Mesendoderm (in vitro differentiated cells): Measurements from ENCODE around the gene KRTAP12-4.
A peak's percentile ranks its signal among the peaks of the same experiment; 100 is the strongest.
"Not testable (repeated sequence)": the region's sequence is repeated elsewhere in the genome, so short reads cannot be mapped to it uniquely, and the experiment has no call there.

Source experiments
- DNase-seq: peaks from one replicate; pipeline ENCODE4 v3.0.0; 2013
- H2AK5ac ChIP-seq: 2 replicates; pipeline ENCODE4 v1.6.1; 2013; ENCODE audit warnings: low read length, inconsistent platforms
- H2BK120ac ChIP-seq: 2 replicates; pipeline ENCODE4 v1.6.1; 2013; ENCODE audit warnings: low read depth, mild to moderate bottlenecking, low read length, moderate library complexity, mixed read lengths
- H2BK15ac ChIP-seq: replicated peaks from 2 replicates; pipeline ENCODE4 v1.6.1; 2013; ENCODE audit warnings: low read depth, mild to moderate bottlenecking, moderate library complexity
- H2BK5ac ChIP-seq: 2 replicates; pipeline ENCODE4 v1.6.1; 2013; ENCODE audit warnings: low read length, inconsistent platforms
- H3K18ac ChIP-seq: 2 replicates; pipeline ENCODE4 v1.6.1; 2013; ENCODE audit warnings: mild to moderate bottlenecking, low read length, mixed read lengths
- H3K23ac ChIP-seq: one replicate; pipeline ENCODE4 v1.6.1; 2013; ENCODE audit warnings: low read length
- H3K27ac ChIP-seq: 2 replicates; pipeline ENCODE4 v1.5.1; 2013; ENCODE audit warnings: low read depth, mild to moderate bottlenecking, inconsistent platforms, low read length, moderate library complexity
- H3K27me3 ChIP-seq: 2 replicates; pipeline ENCODE4 v1.6.1; 2013; ENCODE audit warnings: low read length, control low read depth, mild to moderate bottlenecking, inconsistent platforms; ENCODE audit not compliant: insufficient read depth, poor library complexity
- H3K36me3 ChIP-seq: 2 replicates; pipeline ENCODE4 v1.6.1; 2013; ENCODE audit warnings: low read length, inconsistent platforms; ENCODE audit not compliant: control insufficient read depth, insufficient read depth
- H3K4ac ChIP-seq: one replicate; pipeline ENCODE4 v1.6.1; 2013; ENCODE audit warnings: low read depth, mild to moderate bottlenecking, low read length, moderate library complexity
- H3K4me1 ChIP-seq: 2 replicates; pipeline ENCODE4 v1.6.1; 2013; ENCODE audit warnings: low read depth, low read length, inconsistent platforms; ENCODE audit not compliant: control insufficient read depth
- H3K4me2 ChIP-seq: 2 replicates; pipeline ENCODE4 v1.6.1; 2013; ENCODE audit warnings: low read length
- H3K4me3 ChIP-seq: 2 replicates; pipeline ENCODE4 v1.5.1; 2013; ENCODE audit warnings: mild to moderate bottlenecking, low read length
- H3K56ac ChIP-seq: one replicate; pipeline ENCODE4 v1.6.1; 2013; ENCODE audit warnings: low read length
- H3K79me1 ChIP-seq: 2 replicates; pipeline ENCODE4 v1.6.1; 2013; ENCODE audit warnings: low read length, inconsistent platforms
- H3K79me2 ChIP-seq: 2 replicates; pipeline ENCODE4 v1.6.1; 2013; ENCODE audit warnings: mild to moderate bottlenecking, low read length; ENCODE audit not compliant: control insufficient read depth, insufficient read depth
- H3K9ac ChIP-seq: 2 replicates; pipeline ENCODE4 v1.6.1; 2013; ENCODE audit warnings: low read length, inconsistent platforms
- H4K5ac ChIP-seq: one replicate; pipeline ENCODE4 v1.6.1; 2013; ENCODE audit warnings: low read length
- H4K8ac ChIP-seq: one replicate; pipeline ENCODE4 v1.6.1; 2013; ENCODE audit warnings: low read depth, mild to moderate bottlenecking, control low read depth, low read length, moderate library complexity
- WGBS: extraction: QIAGEN DNeasy Blood & Tissue Kit; methylation state at CpG from one replicate; pipeline ENCODE4 v1.1.7; 2013; ENCODE audit warnings: low lambda C conversion rate, missing lambda C conversion rate; ENCODE audit not compliant: insufficient coverage; ENCODE audit errors: extremely low coverage; 5-methylcytosine and 5-hydroxymethylcytosine counted together

KRTAP12-4 gene

GRCh38 chr21:44689740-44690139, 35.3 kb upstream of the KRTAP12-4 start:
- not testable (repeated sequence) for H2BK5ac ChIP-seq, H4K8ac ChIP-seq, H3K9ac ChIP-seq, DNase-seq, H3K4me1 ChIP-seq, H3K79me1 ChIP-seq, H2BK120ac ChIP-seq, H3K4me3 ChIP-seq, H3K18ac ChIP-seq, H3K36me3 ChIP-seq, H2AK5ac ChIP-seq, H3K27ac ChIP-seq, H3K56ac ChIP-seq, H3K79me2 ChIP-seq, H3K23ac ChIP-seq, H2BK15ac ChIP-seq, H3K4me2 ChIP-seq, H3K4ac ChIP-seq, H3K27me3 ChIP-seq, H4K5ac ChIP-seq
- WGBS, result no CpG with 5 or more reads among the region's 3 CpGs

GRCh38 chr21:44687671-44688070, 33.2 kb upstream of the KRTAP12-4 start:
- no peak overlapping the region for H3K4me3 ChIP-seq
- no peaks in the 10 kb centered on the region for H3K79me2 ChIP-seq
- H3K9ac ChIP-seq, result no peak overlapping the region
- H2BK5ac ChIP-seq, result no peak overlapping the region
- WGBS, result no CpG with 5 or more reads among the region's 11 CpGs
- no peak overlapping the region for H2BK15ac ChIP-seq
- no peak overlapping the region for H3K4ac ChIP-seq
- DNase-seq, result no peak
- H3K4me1 ChIP-seq, result peaks cover 5% of the 10 kb centered on the region
- no peak overlapping the region for H4K8ac ChIP-seq
- no peaks in the 10 kb centered on the region for H3K36me3 ChIP-seq
- H3K56ac ChIP-seq, result no peak overlapping the region
- H3K18ac ChIP-seq, result peak overlapping the region; percentile 65
- no peak overlapping the region for H3K23ac ChIP-seq
- H3K79me1 ChIP-seq, result no peaks in the 10 kb centered on the region
- no peak overlapping the region for H2AK5ac ChIP-seq
- H3K27ac ChIP-seq, result no peak overlapping the region
- no peak overlapping the region for H4K5ac ChIP-seq
- H3K4me2 ChIP-seq, result no peak overlapping the region
- H3K27me3 ChIP-seq, result no peaks in the 10 kb centered on the region
- no peak overlapping the region for H2BK120ac ChIP-seq

GRCh38 chr21:44686843-44687561, 32.5 kb upstream of the KRTAP12-4 start:
- DNase-seq, result no peak
- peak overlapping the region; percentile 65 for H3K18ac ChIP-seq
- H2BK120ac ChIP-seq, result peak overlapping the region; percentile 83
- H3K4me1 ChIP-seq, result peaks cover 5% of the 10 kb centered on the region
- H3K23ac ChIP-seq, result no peak overlapping the region
- no peaks in the 10 kb centered on the region for H3K27me3 ChIP-seq
- no peak overlapping the region for H3K4me3 ChIP-seq
- H4K8ac ChIP-seq, result no peak overlapping the region
- H3K79me1 ChIP-seq, result no peaks in the 10 kb centered on the region
- no peaks in the 10 kb centered on the region for H3K79me2 ChIP-seq
- no peak overlapping the region for H2AK5ac ChIP-seq
- peak overlapping the region; percentile 46 for H3K4ac ChIP-seq
- H2BK5ac ChIP-seq, result peak overlapping the region; percentile 85
- no peak overlapping the region for H3K4me2 ChIP-seq
- no peak overlapping the region for H4K5ac ChIP-seq
- H3K36me3 ChIP-seq, result no peaks in the 10 kb centered on the region
- H2BK15ac ChIP-seq, result no peak overlapping the region
- peak overlapping the region; percentile 74 for H3K56ac ChIP-seq
- H3K9ac ChIP-seq, result peak overlapping the region; percentile 20
- peak overlapping the region; percentile 36 for H3K27ac ChIP-seq
- no CpG with 5 or more reads among the region's 25 CpGs for WGBS

GRCh38 chr21:44686000-44686781, 31.7 kb upstream of the KRTAP12-4 start:
- no peaks in the 10 kb centered on the region for H3K27me3 ChIP-seq
- no peak overlapping the region for H3K4me3 ChIP-seq
- H3K4me1 ChIP-seq, result peaks cover 5% of the 10 kb centered on the region
- no peak overlapping the region for H2BK15ac ChIP-seq
- no peak overlapping the region for H3K9ac ChIP-seq
- peak overlapping the region; percentile 39 for H3K4ac ChIP-seq
- no peak overlapping the region for H3K23ac ChIP-seq
- DNase-seq, result peak; percentile 84
- H3K79me2 ChIP-seq, result no peaks in the 10 kb centered on the region
- H2BK5ac ChIP-seq, result no peak overlapping the region
- H3K56ac ChIP-seq, result no peak overlapping the region
- no peak overlapping the region for H3K4me2 ChIP-seq
- H3K18ac ChIP-seq, result no peak overlapping the region
- no peak overlapping the region for H3K27ac ChIP-seq
- no peak overlapping the region for H4K8ac ChIP-seq
- H3K36me3 ChIP-seq, result no peaks in the 10 kb centered on the region
- H3K79me1 ChIP-seq, result no peaks in the 10 kb centered on the region
- no peak overlapping the region for H2AK5ac ChIP-seq
- no peak overlapping the region for H2BK120ac ChIP-seq
- WGBS, result no CpG with 5 or more reads among the region's 14 CpGs
- no peak overlapping the region for H4K5ac ChIP-seq

GRCh38 chr21:44685050-44685449, 30.6 kb upstream of the KRTAP12-4 start:
- not testable (repeated sequence) for H3K4me2 ChIP-seq, H3K56ac ChIP-seq, H3K4ac ChIP-seq, DNase-seq, H3K27ac ChIP-seq, H3K27me3 ChIP-seq, H3K79me1 ChIP-seq, H3K18ac ChIP-seq, H3K9ac ChIP-seq, H3K4me3 ChIP-seq, H2BK5ac ChIP-seq, H3K4me1 ChIP-seq, H2BK120ac ChIP-seq, H3K79me2 ChIP-seq, H4K5ac ChIP-seq, H3K23ac ChIP-seq, H4K8ac ChIP-seq, H2AK5ac ChIP-seq, H2BK15ac ChIP-seq, H3K36me3 ChIP-seq
- WGBS, result no CpG with 5 or more reads among the region's 6 CpGs
